ENCODE data around the gene SEMA6A. TPM values are rescaled to one million over a fixed set of nuclear protein-coding genes. Genes with fewer than 3 reads are reported as not detected.

The SEMA6A gene
- polyA plus RNA-seq, 3 donors, result 0.16 TPM; not detected in 2

GRCh38 chr5:116536316-116537083 lies 38.1 kb downstream of the SEMA6A start:
- Histone ChIP-seq H3K9me3 (replicated peaks in 1 of 2; ENCODE audit: control insufficient read depth in 1 of 2, insufficient read depth in 1 of 2, low read length in 2 of 2) (no peaks in the 10 kb centered on the region), H4K20me1 (ENCODE audit: insufficient read depth, low read length) (no peaks in the 10 kb centered on the region), H3K27me3 (ENCODE audit: control insufficient read depth in 2 of 2, insufficient read depth in 2 of 2, low read length in 2 of 2) (no peaks in the 10 kb centered on the region), H3K79me2 (ENCODE audit: insufficient read depth, low read length) (no peaks in the 10 kb centered on the region), H2AFZ (ENCODE audit: insufficient read depth, low read depth, low read length, poor library complexity, severe bottlenecking) (no peak overlapping the region), H3K36me3 (replicated peaks in 1 of 2; ENCODE audit: control insufficient read depth in 1 of 2, insufficient read depth in 2 of 2, low read length in 2 of 2) (no peaks in the 10 kb centered on the region), H3K9ac (ENCODE audit: insufficient read depth, low read length, poor library complexity, severe bottlenecking) (no peak overlapping the region), H3K4me1 (ENCODE audit: control insufficient read depth in 1 of 2, insufficient read depth in 2 of 2, low read length in 2 of 2) (no peaks in the 10 kb centered on the region), H3K27ac (ENCODE audit: low read depth in 1 of 2, low read length in 2 of 2) (no peak overlapping the region), H3K4me2 (replicated peaks; ENCODE audit: extremely low read depth, low read length, poor library complexity, severe bottlenecking) (no peak overlapping the region), H3K4me3 (replicated peaks in 1 of 3; ENCODE audit: low read depth in 2 of 3, low read length in 3 of 3) (no peak overlapping the region)
- Mint-ChIP-seq H3K27me3 (ENCODE audit: low read depth in 3 of 3) (peaks cover 0 to 1% (median 0%) of the 10 kb centered on the region in 3 donors), H3K27ac (no peak overlapping the region), H3K4me3 (no peak overlapping the region), H3K36me3 (no peaks in the 10 kb centered on the region), H3K4me1 (no peaks in the 10 kb centered on the region), H3K9me3 (peaks cover 0 to 2% (median 0%) of the 10 kb centered on the region in 7 donors)
- no peak for DNase-seq
- intact Hi-C loops (cut with micrococcal nuclease), result no loop called here
- TF ChIP-seq CTCF (IDR thresholded peaks at IDR 0.05), result no peak
- 91% methylated on average over 6 of the region's 11 CpGs for WGBS (ENCODE audit: insufficient coverage)

GRCh38 chr5:116534964-116535651 lies 39.5 kb downstream of the SEMA6A start:
- intact Hi-C loops (cut with micrococcal nuclease), result no loop called here
- Histone ChIP-seq H3K4me1 (ENCODE audit: control insufficient read depth in 1 of 2, insufficient read depth in 2 of 2, low read length in 2 of 2) (no peaks in the 10 kb centered on the region), H3K27ac (ENCODE audit: low read depth in 1 of 2, low read length in 2 of 2) (no peak overlapping the region), H3K4me2 (replicated peaks; ENCODE audit: extremely low read depth, low read length, poor library complexity, severe bottlenecking) (no peak overlapping the region), H3K9me3 (replicated peaks in 1 of 2; ENCODE audit: control insufficient read depth in 1 of 2, insufficient read depth in 1 of 2, low read length in 2 of 2) (no peaks in the 10 kb centered on the region), H3K36me3 (replicated peaks in 1 of 2; ENCODE audit: control insufficient read depth in 1 of 2, insufficient read depth in 2 of 2, low read length in 2 of 2) (no peaks in the 10 kb centered on the region), H3K9ac (ENCODE audit: insufficient read depth, low read length, poor library complexity, severe bottlenecking) (no peak overlapping the region), H2AFZ (ENCODE audit: insufficient read depth, low read depth, low read length, poor library complexity, severe bottlenecking) (no peak overlapping the region), H4K20me1 (ENCODE audit: insufficient read depth, low read length) (no peaks in the 10 kb centered on the region), H3K79me2 (ENCODE audit: insufficient read depth, low read length) (no peaks in the 10 kb centered on the region), H3K4me3 (replicated peaks in 1 of 3; ENCODE audit: low read depth in 2 of 3, low read length in 3 of 3) (no peak overlapping the region), H3K27me3 (ENCODE audit: control insufficient read depth in 2 of 2, insufficient read depth in 2 of 2, low read length in 2 of 2) (no peaks in the 10 kb centered on the region)
- no peak for TF ChIP-seq CTCF (IDR thresholded peaks at IDR 0.05)
- Mint-ChIP-seq H3K4me1 (no peaks in the 10 kb centered on the region), H3K4me3 (no peak overlapping the region), H3K36me3 (no peaks in the 10 kb centered on the region), H3K27me3 (ENCODE audit: low read depth in 3 of 3) (peaks cover 0 to 3% (median 0%) of the 10 kb centered on the region in 3 donors), H3K9me3 (no peaks in the 10 kb centered on the region), H3K27ac (no peak overlapping the region)
- 86% methylated on average over 1 of the region's 2 CpGs for WGBS (ENCODE audit: insufficient coverage)
- no peak for DNase-seq

Measured in CD14-positive monocyte (primary cell).